A673 (cell line): Measurements from ENCODE around the gene OR8J1.

Source experiments
- CTCF ChIP-seq: fragments of 300-800, 200-600 bp; sonication (generic); conservative IDR thresholded peaks from 2 replicates; pipeline ENCODE4 v1.5.1; 2017; ENCODE audit warnings: low read depth, mild to moderate bottlenecking, antibody characterized with exemption, low read length, moderate library complexity, mixed read lengths
- EZH2 ChIP-seq: fragments of 200-600 bp; sonication (generic); IDR thresholded peaks from 2 replicates; pipeline ENCODE4 v1.6.1; 2017; ENCODE audit warnings: borderline replicate concordance, low read depth, mild to moderate bottlenecking, mixed read lengths, antibody characterized with exemption, low read length; ENCODE audit not compliant: poor library complexity, severe bottlenecking

- TF ChIP-seq CTCF (no peak), EZH2 (no peak)
Measured at GRCh38 chr11:56353991-56354390, at the start of gene OR8J1.
